HCEC 1CT (cell line): ENCODE measurements around the gene DOCK6.

Experiments used
- DNase-seq: peaks from one replicate; pipeline ENCODE4 v3.0.0-alpha.2; 2017

Gene DOCK6

GRCh38 chr19:11274533-11275086, 12.3 kb upstream of the DOCK6 start:
- DNase-seq, result no peak

GRCh38 chr19:11273989-11274388, 11.7 kb upstream of the DOCK6 start:
- DNase-seq, result no peak

- no peak for DNase-seq
Measured at GRCh38 chr19:11273296-11273695, 11.0 kb upstream of the DOCK6 start.

- DNase-seq, result peak; percentile 78
Measured at GRCh38 chr19:11269408-11269807, 7.1 kb upstream of the DOCK6 start.

GRCh38 chr19:11268783-11269267, 6.5 kb upstream of the DOCK6 start:
- DNase-seq, result peak; percentile 86

- DNase-seq, result no peak
Measured at GRCh38 chr19:11267316-11268085, 5.2 kb upstream of the DOCK6 start.

GRCh38 chr19:11265785-11266236, 3.5 kb upstream of the DOCK6 start:
- no peak for DNase-seq

- DNase-seq, result no peak
Measured at GRCh38 chr19:11265177-11265784, 3.0 kb upstream of the DOCK6 start.

- no peak for DNase-seq
Measured at GRCh38 chr19:11264452-11265176, 2.3 kb upstream of the DOCK6 start.

GRCh38 chr19:11263726-11264125, 1.4 kb upstream of the DOCK6 start:
- DNase-seq, result no peak

- DNase-seq, result no peak
Measured at GRCh38 chr19:11261431-11261970, 823 bp downstream of the DOCK6 start.

GRCh38 chr19:11260996-11261395, 1.3 kb downstream of the DOCK6 start:
- no peak for DNase-seq

GRCh38 chr19:11257846-11258380, 4.4 kb downstream of the DOCK6 start:
- no peak for DNase-seq

- DNase-seq, result no peak
Measured at GRCh38 chr19:11256189-11256588, 6.1 kb downstream of the DOCK6 start.

- no peak for DNase-seq
Measured at GRCh38 chr19:11254666-11255065, 7.7 kb downstream of the DOCK6 start.

GRCh38 chr19:11252665-11253355, 9.5 kb downstream of the DOCK6 start:
- DNase-seq, result no peak

GRCh38 chr19:11251650-11252314, 10.5 kb downstream of the DOCK6 start:
- DNase-seq, result no peak

- no peak for DNase-seq
Measured at GRCh38 chr19:11251217-11251616, 11.1 kb downstream of the DOCK6 start.

- DNase-seq, result no peak
Measured at GRCh38 chr19:11248852-11249251, 13.5 kb downstream of the DOCK6 start.

GRCh38 chr19:11247934-11248333, 14.4 kb downstream of the DOCK6 start:
- no peak for DNase-seq

- DNase-seq, result no peak
Measured at GRCh38 chr19:11247391-11247790, 14.9 kb downstream of the DOCK6 start.

GRCh38 chr19:11246941-11247340, 15.4 kb downstream of the DOCK6 start:
- no peak for DNase-seq
